Natural killer cell (primary cell): ENCODE measurements around the gene FAM114A2. TPM values are rescaled to one million over a fixed set of nuclear protein-coding genes. Genes with fewer than 3 reads are reported as not detected.

ENCODE experiments used
- ATAC-seq, 3 donors: fragments of 150-1000 bp in 2 of 3; fragments of 200-7000 bp in 1 of 3; cut with Tn5 transposase; 1 replicate in 1 of 3; 2 replicates in 2 of 3; pipeline ENCODE4 v1.10.0; 2021; ENCODE audit warnings: mild to moderate bottlenecking in 2 of 3, moderate library complexity in 2 of 3
- DNase-seq, 2 donors: peaks; one replicate each; pipeline versions ENCODE4 v3.0.0 to v3.0.0-alpha.2; 2013 to 2021; ENCODE audit warnings: mixed read lengths in 1 of 2
- H3K27ac ChIP-seq: one replicate; pipeline ENCODE4 v1.5.1; 2013; ENCODE audit warnings: mild to moderate bottlenecking, low read length
- H3K27me3 ChIP-seq: one replicate; pipeline ENCODE4 v1.6.1; 2013; ENCODE audit warnings: low read length; ENCODE audit not compliant: control insufficient read depth, insufficient read depth
- H3K36me3 ChIP-seq: one replicate; pipeline ENCODE4 v1.6.1; 2013; ENCODE audit warnings: low read length; ENCODE audit not compliant: control insufficient read depth, insufficient read depth
- H3K4me1 ChIP-seq: one replicate; pipeline ENCODE4 v1.6.1; 2013; ENCODE audit warnings: low read length; ENCODE audit not compliant: control insufficient read depth, insufficient read depth
- H3K4me3 ChIP-seq: one replicate; pipeline ENCODE4 v1.5.1; 2013; ENCODE audit warnings: low read length
- H3K9me3 ChIP-seq: one replicate; pipeline ENCODE4 v1.6.1; 2013; ENCODE audit warnings: low read length; ENCODE audit not compliant: control insufficient read depth, insufficient read depth
- H3K27ac Mint-ChIP-seq, 2 donors: one replicate each; pipeline ENCODE4 v1.8.0; 2022; ENCODE audit warnings: mild to moderate bottlenecking in 2 of 2, mixed read lengths in 2 of 2, moderate library complexity in 1 of 2
- H3K27me3 Mint-ChIP-seq, 2 donors: one replicate each; pipeline ENCODE4 v1.8.0; 2022; ENCODE audit warnings: low read depth in 2 of 2, mixed read lengths in 2 of 2
- H3K36me3 Mint-ChIP-seq: one replicate; pipeline ENCODE4 v1.8.0; 2022; ENCODE audit warnings: mixed read lengths
- H3K4me1 Mint-ChIP-seq, 2 donors: one replicate each; pipeline ENCODE4 v1.8.0; 2022; ENCODE audit warnings: mixed read lengths in 2 of 2
- H3K4me3 Mint-ChIP-seq: one replicate; pipeline ENCODE4 v1.8.0; 2022; ENCODE audit warnings: mild to moderate bottlenecking, moderate library complexity, mixed read lengths
- H3K9me3 Mint-ChIP-seq, 2 donors: one replicate each; pipeline ENCODE4 v1.8.0; 2022; ENCODE audit warnings: mixed read lengths in 2 of 2
- CTCF ChIP-seq: fragments of 200-600 bp; IDR thresholded peaks from one replicate; pipeline ENCODE4 v1.8.0; 2022; ENCODE audit warnings: antibody characterized with exemption
- WGBS: methylation state at CpG from one replicate; pipeline ENCODE4 v1.1.7; 2013; ENCODE audit warnings: missing lambda C conversion rate; ENCODE audit not compliant: insufficient coverage; 5-methylcytosine and 5-hydroxymethylcytosine counted together
- intact Hi-C: fragments of 100-400 bp; cut with micrococcal nuclease; formaldehyde crosslinking; loops from one replicate; pipeline ENCODE4 v1.14.2; 2022
- total RNA-seq, 4 donors: library from RNA; stranded (reverse); fragments of 120-200 nt in 1 of 4; gene quantifications; one replicate each; pipeline versions ENCODE4 v1.2.3 to v1.2.4, GENCODE V29; 2013 to 2022

Gene FAM114A2
- 10 to 100 TPM; 29.0 to 37.8 (median 29.4) TPM for total RNA-seq
- 49.4 TPM for total RNA-seq (2013)

GRCh38 chr5:154038707-154039457 is at the start of gene FAM114A2, which contains the start of gene MFAP3:
Gene FAM114A2 (minus strand): TSS chr5:154038910. CDS start chr5:154034953, 3,957 bp downstream.
Gene MFAP3 (plus strand): TSS chr5:154038967. CDS start chr5:154049723, 10,756 bp downstream.
- Histone ChIP-seq H3K4me3 (peak within 1 kb of the TSS; percentile 72), H3K9me3 (no peaks in the 10 kb centered on the region), H3K27ac (peak within 1 kb of the TSS; percentile 89), H3K4me1 (peaks cover 13% of the 10 kb centered on the region), H3K27me3 (no peaks in the 10 kb centered on the region), H3K36me3 (no peaks in the 10 kb centered on the region)
- peaks cover 52 to 59% of the 10 kb centered on the region in 2 donors for H3K4me1 Mint-ChIP-seq
- no peaks in the 10 kb centered on the region for H3K9me3 Mint-ChIP-seq
- peak within 1 kb of the TSS; percentile 96 for H3K4me3 Mint-ChIP-seq
- ATAC-seq (peak; percentile 95 to 99 (median 96)), DNase-seq (peak; percentile 81 to 92)
- H3K36me3 Mint-ChIP-seq = no peaks in the 10 kb centered on the region
- TF ChIP-seq CTCF = no peak
- no peaks in the 10 kb centered on the region for H3K27me3 Mint-ChIP-seq
- WGBS = 2% methylated on average over 51 of the region's 51 CpGs
- H3K27ac Mint-ChIP-seq = peak within 1 kb of the TSS; percentile 95 to 98
- intact Hi-C loops = no loop called here

GRCh38 chr5:154087260-154087659 is 48.5 kb upstream of the FAM114A2 start:
- peaks cover 5 to 8% of the 10 kb centered on the region in 2 donors for H3K27me3 Mint-ChIP-seq
- H3K27ac Mint-ChIP-seq = no peak overlapping the region
- DNase-seq = peak in 1 of 2 donors; percentile 10
- no peak for TF ChIP-seq CTCF
- ATAC-seq = no peak
- Histone ChIP-seq H3K4me3 (no peak overlapping the region), H3K36me3 (no peaks in the 10 kb centered on the region), H3K4me1 (no peaks in the 10 kb centered on the region), H3K27ac (no peak overlapping the region), H3K9me3 (no peaks in the 10 kb centered on the region), H3K27me3 (no peaks in the 10 kb centered on the region)
- no peak overlapping the region for H3K4me3 Mint-ChIP-seq
- intact Hi-C loops = no loop called here
- H3K4me1 Mint-ChIP-seq = peaks cover 0 to 4% of the 10 kb centered on the region in 2 donors
- H3K36me3 Mint-ChIP-seq = no peaks in the 10 kb centered on the region
- H3K9me3 Mint-ChIP-seq = no peaks in the 10 kb centered on the region
- WGBS = 61% methylated on average over 1 of the region's 2 CpGs

- peaks cover 0 to 4% of the 10 kb centered on the region in 2 donors for H3K4me1 Mint-ChIP-seq
- H3K27me3 ChIP-seq = no peaks in the 10 kb centered on the region
- DNase-seq = no peak
- H3K9me3 Mint-ChIP-seq = no peaks in the 10 kb centered on the region
- no peak overlapping the region for H3K4me3 ChIP-seq
- H3K4me3 Mint-ChIP-seq = no peak overlapping the region
- ATAC-seq = no peak
- no peaks in the 10 kb centered on the region for H3K36me3 Mint-ChIP-seq
- H3K27ac ChIP-seq = no peak overlapping the region
- no peaks in the 10 kb centered on the region for H3K9me3 ChIP-seq
- H3K27me3 Mint-ChIP-seq = peaks cover 1 to 3% of the 10 kb centered on the region in 2 donors
- TF ChIP-seq CTCF = no peak
- no peaks in the 10 kb centered on the region for H3K36me3 ChIP-seq
- intact Hi-C loops = no loop called here
- no peaks in the 10 kb centered on the region for H3K4me1 ChIP-seq
- WGBS = 80% methylated on average over 4 of the region's 4 CpGs
- H3K27ac Mint-ChIP-seq = no peak overlapping the region
Measured at GRCh38 chr5:154086641-154087040, 47.9 kb upstream of the FAM114A2 start.
